Nephron (organoid): ENCODE data around the gene SEC14L3.

ENCODE experiments used
- H3K27ac Mint-ChIP-seq, 3 experiments: 2 replicates each; pipeline ENCODE4 v1.8.0; 2020; ENCODE audit warnings: mixed read lengths in 3 of 3, mild to moderate bottlenecking in 2 of 3, moderate library complexity in 1 of 3
- H3K27me3 Mint-ChIP-seq: 2 replicates; pipeline ENCODE4 v1.8.0; 2021; ENCODE audit warnings: low read depth, mild to moderate bottlenecking, moderate library complexity, mixed read lengths
- H3K36me3 Mint-ChIP-seq: 2 replicates; pipeline ENCODE4 v1.8.0; 2020; ENCODE audit warnings: low read depth, mixed read lengths
- H3K4me1 Mint-ChIP-seq: 2 replicates; pipeline ENCODE4 v1.8.0; 2020; ENCODE audit warnings: mixed read lengths
- H3K4me3 Mint-ChIP-seq, 3 experiments: 2 replicates each; pipeline ENCODE4 v1.8.0; 2020; ENCODE audit warnings: mild to moderate bottlenecking in 3 of 3, mixed read lengths in 3 of 3, moderate library complexity in 2 of 3
- H3K9me3 Mint-ChIP-seq: 2 replicates; pipeline ENCODE4 v1.8.0; 2020; ENCODE audit warnings: mixed read lengths
- TF ChIP-seq, protein P1 (sequence below), 3 experiments: fragments of 200-600 bp; sonication (generic); IDR thresholded peaks; one replicate each; pipeline ENCODE4 v1.5.0; 2021; ENCODE audit warnings: antibody characterized with exemption in 3 of 3; ENCODE audit not compliant: unreplicated experiment in 3 of 3

SEC14L3 gene

DNA sequence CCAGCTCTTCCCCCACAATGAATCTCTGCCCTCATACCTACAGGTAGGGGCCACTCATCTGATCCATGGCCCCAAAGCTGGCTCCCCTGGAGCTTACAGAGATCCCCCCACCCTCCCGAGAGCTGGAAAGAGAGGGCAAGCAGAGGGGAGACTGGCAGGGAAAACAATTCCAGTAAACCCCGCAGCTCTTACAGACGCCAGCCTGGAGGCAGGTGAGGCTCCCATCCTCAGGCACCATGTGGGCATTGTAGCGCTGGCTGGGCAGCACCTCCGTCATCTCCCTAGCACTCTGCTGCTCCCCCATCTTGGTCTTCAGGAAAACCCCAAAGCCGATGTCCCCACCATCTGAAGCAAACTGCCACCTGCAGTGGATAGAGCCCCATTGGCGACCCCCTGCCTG, 19.6 kb upstream of the SEC14L3 start:
- H3K4me1 Mint-ChIP-seq, result no peaks in the 10 kb centered on the region
- no peak overlapping the region for H3K27ac Mint-ChIP-seq
- H3K9me3 Mint-ChIP-seq, result peaks cover 3% of the 10 kb centered on the region
- TF ChIP-seq, protein P1, sequence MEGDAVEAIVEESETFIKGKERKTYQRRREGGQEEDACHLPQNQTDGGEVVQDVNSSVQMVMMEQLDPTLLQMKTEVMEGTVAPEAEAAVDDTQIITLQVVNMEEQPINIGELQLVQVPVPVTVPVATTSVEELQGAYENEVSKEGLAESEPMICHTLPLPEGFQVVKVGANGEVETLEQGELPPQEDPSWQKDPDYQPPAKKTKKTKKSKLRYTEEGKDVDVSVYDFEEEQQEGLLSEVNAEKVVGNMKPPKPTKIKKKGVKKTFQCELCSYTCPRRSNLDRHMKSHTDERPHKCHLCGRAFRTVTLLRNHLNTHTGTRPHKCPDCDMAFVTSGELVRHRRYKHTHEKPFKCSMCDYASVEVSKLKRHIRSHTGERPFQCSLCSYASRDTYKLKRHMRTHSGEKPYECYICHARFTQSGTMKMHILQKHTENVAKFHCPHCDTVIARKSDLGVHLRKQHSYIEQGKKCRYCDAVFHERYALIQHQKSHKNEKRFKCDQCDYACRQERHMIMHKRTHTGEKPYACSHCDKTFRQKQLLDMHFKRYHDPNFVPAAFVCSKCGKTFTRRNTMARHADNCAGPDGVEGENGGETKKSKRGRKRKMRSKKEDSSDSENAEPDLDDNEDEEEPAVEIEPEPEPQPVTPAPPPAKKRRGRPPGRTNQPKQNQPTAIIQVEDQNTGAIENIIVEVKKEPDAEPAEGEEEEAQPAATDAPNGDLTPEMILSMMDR (IDR thresholded peaks at IDR 0.05; ENCODE audit: unreplicated experiment in 3 of 3), result no peak
- peaks cover 23% of the 10 kb centered on the region for H3K27me3 Mint-ChIP-seq
- no peak overlapping the region for H3K4me3 Mint-ChIP-seq
- H3K36me3 Mint-ChIP-seq, result no peaks in the 10 kb centered on the region

DNA sequence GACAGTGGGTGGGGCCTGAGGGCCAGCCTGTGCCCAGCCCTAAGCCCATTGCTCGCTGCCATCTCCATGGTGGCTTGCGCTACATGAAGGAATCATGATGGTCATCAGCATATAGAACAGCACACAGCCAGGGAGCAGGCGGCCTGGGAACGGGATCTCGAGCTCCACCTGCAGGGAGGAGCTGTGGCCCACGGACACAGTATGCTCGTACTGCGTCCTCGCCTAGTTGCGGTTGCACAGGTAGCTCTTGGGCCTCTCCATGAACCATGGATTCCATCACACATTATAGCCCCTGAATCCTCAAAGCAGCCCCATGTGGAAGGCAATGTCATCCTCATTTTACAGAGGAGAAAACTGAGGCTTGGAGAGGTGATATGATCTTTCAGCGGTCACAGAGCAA, 18.6 kb upstream of the SEC14L3 start:
- Mint-ChIP-seq H3K27me3 (peaks cover 23% of the 10 kb centered on the region), H3K27ac (no peak overlapping the region), H3K36me3 (no peaks in the 10 kb centered on the region), H3K4me1 (no peaks in the 10 kb centered on the region), H3K9me3 (peaks cover 3% of the 10 kb centered on the region), H3K4me3 (no peak overlapping the region)
- TF ChIP-seq, protein P1 (IDR thresholded peaks at IDR 0.05; ENCODE audit: unreplicated experiment in 3 of 3), result no peak

DNA sequence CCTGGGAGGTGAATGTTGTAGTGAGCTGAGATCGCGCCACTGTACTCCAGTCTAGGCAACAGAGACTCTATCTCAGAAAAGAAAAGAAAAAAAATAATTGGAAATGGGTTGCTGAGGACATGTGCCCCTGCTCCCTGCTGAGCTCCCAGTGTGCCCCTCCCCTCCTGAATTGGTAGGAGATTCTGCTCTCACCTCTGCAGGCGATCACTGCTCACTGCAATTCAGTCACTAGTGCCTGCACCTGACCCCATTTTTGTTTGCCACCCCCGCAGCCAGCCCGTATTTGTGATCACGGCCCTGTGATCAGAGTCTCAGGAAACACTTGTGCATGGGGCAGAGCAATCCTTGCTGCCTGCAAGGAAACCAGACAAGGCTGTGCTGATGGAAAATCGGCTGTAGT, 16.3 kb upstream of the SEC14L3 start:
- Mint-ChIP-seq H3K27ac (no peak overlapping the region), H3K9me3 (no peaks in the 10 kb centered on the region), H3K27me3 (peaks cover 18% of the 10 kb centered on the region), H3K36me3 (no peaks in the 10 kb centered on the region), H3K4me3 (no peak overlapping the region), H3K4me1 (no peaks in the 10 kb centered on the region)
- TF ChIP-seq, protein P1 (IDR thresholded peaks at IDR 0.05; ENCODE audit: unreplicated experiment in 3 of 3), result no peak

DNA sequence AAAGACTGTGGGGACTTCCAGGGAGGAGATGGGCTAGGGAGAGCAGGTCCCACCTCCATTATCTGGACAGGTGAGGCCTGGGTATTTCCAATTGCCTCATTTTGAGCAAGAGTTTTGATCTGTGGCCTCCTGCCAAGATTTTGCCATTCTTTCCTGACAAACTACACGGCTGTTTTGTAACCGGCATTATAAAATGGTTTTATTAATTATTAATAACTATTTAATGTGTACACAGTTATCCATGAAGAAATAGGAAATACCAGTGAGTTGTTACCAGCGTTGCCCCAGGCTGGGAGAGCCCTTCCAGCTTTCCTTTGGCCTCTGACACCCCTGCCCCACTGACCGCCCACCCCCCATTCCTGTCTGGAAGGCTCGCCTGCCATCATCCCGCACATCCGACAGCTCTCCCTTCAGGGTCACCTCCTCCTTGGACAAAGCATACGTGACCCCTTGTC, 14.9 kb upstream of the SEC14L3 start:
- no peaks in the 10 kb centered on the region for H3K36me3 Mint-ChIP-seq
- peaks cover 7% of the 10 kb centered on the region for H3K9me3 Mint-ChIP-seq

DNA sequence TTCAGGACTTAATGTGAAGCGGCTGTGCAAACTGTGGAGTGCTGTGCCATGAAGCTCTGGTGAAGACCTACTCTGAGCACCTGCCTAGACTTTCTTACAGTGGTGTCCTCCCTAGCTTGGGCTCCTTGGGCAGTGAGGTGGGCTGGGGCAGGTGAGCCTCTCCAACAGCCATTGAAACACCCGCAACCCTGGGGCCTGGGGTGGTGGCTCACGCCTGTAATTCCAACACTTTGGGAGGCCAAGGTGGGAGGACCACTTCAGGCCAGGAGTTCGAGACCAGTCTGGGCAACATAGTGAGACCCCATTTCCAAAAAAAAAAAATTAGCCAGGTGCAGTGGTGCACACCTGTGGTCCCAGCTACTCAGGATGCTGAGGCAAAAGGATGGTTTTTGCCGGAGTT, 14.3 kb upstream of the SEC14L3 start:
- H3K9me3 Mint-ChIP-seq, result peaks cover 7% of the 10 kb centered on the region
- peaks cover 17% of the 10 kb centered on the region for H3K27me3 Mint-ChIP-seq
- H3K4me1 Mint-ChIP-seq, result no peaks in the 10 kb centered on the region
- H3K27ac Mint-ChIP-seq, result no peak overlapping the region
- TF ChIP-seq, protein P1 (IDR thresholded peaks at IDR 0.05; ENCODE audit: unreplicated experiment in 3 of 3), result no peak
- H3K4me3 Mint-ChIP-seq, result no peak overlapping the region
- no peaks in the 10 kb centered on the region for H3K36me3 Mint-ChIP-seq

More for the DNA sequence above, 14.9 kb upstream of the SEC14L3 start:
- TF ChIP-seq, protein P1 (IDR thresholded peaks at IDR 0.05; ENCODE audit: unreplicated experiment in 3 of 3), result no peak
- Mint-ChIP-seq H3K27ac (no peak overlapping the region), H3K4me3 (no peak overlapping the region), H3K27me3 (peaks cover 17% of the 10 kb centered on the region), H3K4me1 (no peaks in the 10 kb centered on the region)

DNA sequence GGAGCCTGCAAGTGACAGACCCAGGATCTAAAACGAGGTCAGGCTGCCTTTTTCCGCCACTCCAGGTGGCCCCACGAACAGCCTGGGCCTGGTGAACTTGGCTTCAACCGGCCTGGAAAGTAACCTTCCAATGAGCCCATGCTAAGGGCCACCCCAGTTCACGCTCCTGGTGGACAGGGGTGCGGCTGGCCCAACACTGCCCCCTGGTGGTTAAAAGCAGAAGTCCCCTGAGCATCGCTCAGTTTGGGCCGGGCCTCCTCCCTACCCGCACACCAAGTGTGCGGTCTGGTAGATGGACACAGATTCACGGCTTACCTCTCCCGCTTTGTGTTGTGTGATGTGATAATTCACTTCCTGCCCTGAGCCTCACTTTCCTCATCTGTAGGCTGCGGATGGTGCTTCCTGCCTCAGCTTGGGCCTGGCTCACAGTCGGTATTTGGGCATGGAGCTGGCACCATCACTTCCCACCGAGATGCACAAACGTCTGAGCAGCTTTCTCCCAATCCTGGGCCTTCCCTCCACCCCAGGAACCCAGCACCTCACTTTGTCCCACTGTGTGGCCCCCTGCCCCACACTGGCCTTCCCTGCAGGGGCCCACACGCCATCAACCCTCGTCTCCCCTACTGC, 13.7 kb upstream of the SEC14L3 start:
- no peaks in the 10 kb centered on the region for H3K36me3 Mint-ChIP-seq
- no peak overlapping the region for H3K4me3 Mint-ChIP-seq
- no peaks in the 10 kb centered on the region for H3K4me1 Mint-ChIP-seq
- H3K27me3 Mint-ChIP-seq, result peaks cover 12% of the 10 kb centered on the region
- peaks cover 7% of the 10 kb centered on the region for H3K9me3 Mint-ChIP-seq
- TF ChIP-seq, protein P1 (IDR thresholded peaks at IDR 0.05; ENCODE audit: unreplicated experiment in 3 of 3), result peak; percentile 89 to 94 (median 91)
- no peak overlapping the region for H3K27ac Mint-ChIP-seq
